22Rv1 (cell line): Measurements from ENCODE around the gene GCM1.

Experiments used
- ZFX ChIP-seq: fragments of 450-650 bp; IDR thresholded peaks from 2 replicates; pipeline ENCODE4 v1.6.1; 2017; ENCODE audit warnings: antibody characterized with exemption, borderline replicate concordance
- TF ChIP-seq, protein P1 (sequence below): fragments of 450-650 bp; IDR thresholded peaks from 2 replicates; pipeline ENCODE4 v1.5.1; 2017; ENCODE audit warnings: mild to moderate bottlenecking

GRCh38 chr6:53113742-53114141 is 34.9 kb downstream of the GCM1 start:
- TF ChIP-seq, protein P1, sequence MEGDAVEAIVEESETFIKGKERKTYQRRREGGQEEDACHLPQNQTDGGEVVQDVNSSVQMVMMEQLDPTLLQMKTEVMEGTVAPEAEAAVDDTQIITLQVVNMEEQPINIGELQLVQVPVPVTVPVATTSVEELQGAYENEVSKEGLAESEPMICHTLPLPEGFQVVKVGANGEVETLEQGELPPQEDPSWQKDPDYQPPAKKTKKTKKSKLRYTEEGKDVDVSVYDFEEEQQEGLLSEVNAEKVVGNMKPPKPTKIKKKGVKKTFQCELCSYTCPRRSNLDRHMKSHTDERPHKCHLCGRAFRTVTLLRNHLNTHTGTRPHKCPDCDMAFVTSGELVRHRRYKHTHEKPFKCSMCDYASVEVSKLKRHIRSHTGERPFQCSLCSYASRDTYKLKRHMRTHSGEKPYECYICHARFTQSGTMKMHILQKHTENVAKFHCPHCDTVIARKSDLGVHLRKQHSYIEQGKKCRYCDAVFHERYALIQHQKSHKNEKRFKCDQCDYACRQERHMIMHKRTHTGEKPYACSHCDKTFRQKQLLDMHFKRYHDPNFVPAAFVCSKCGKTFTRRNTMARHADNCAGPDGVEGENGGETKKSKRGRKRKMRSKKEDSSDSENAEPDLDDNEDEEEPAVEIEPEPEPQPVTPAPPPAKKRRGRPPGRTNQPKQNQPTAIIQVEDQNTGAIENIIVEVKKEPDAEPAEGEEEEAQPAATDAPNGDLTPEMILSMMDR: no peak
- TF ChIP-seq ZFX: no peak
